OCI-LY7 (cell line): ENCODE data around the gene LINGO3.

Source experiments
- CTCF ChIP-seq: fragments of 200-600 bp; sonication (generic); conservative IDR thresholded peaks from 2 replicates; pipeline ENCODE4 v1.5.1; 2014; ENCODE audit warnings: mild to moderate bottlenecking, antibody characterized with exemption, low read length, moderate library complexity, mixed read lengths
- EZH2phosphoT487 ChIP-seq: fragments of 200-600 bp; sonication (generic); IDR thresholded peaks from 2 replicates; pipeline ENCODE4 v1.6.1; 2018; ENCODE audit warnings: low read depth, borderline replicate concordance, mild to moderate bottlenecking, mixed run types, antibody characterized with exemption, low read length, moderate library complexity, mixed read lengths

- TF ChIP-seq CTCF (no peak), EZH2phosphoT487 (no peak)
These were observed 9.8 kb upstream of the LINGO3 start for GRCh38 chr19:2317756-2318155.
